Left ventricle myocardium superior (tissue), 1 donor: ENCODE measurements around the gene GNGT1. TPM values are rescaled to one million over a fixed set of nuclear protein-coding genes. Genes with fewer than 3 reads are reported as not detected.

ENCODE experiments used
- ATAC-seq: fragments of 200-7000 bp; cut with Tn5 transposase; one replicate; pipeline ENCODE4 v1.9.1; 2020; ENCODE audit warnings: mild to moderate bottlenecking, moderate library complexity
- DNase-seq: peaks from one replicate; pipeline ENCODE4 v3.0.0-alpha.2; 2020
- intact Hi-C: fragments of 100-400 bp; cut with micrococcal nuclease; formaldehyde crosslinking; loops from one replicate; pipeline ENCODE4 v1.11.0; 2022
- total RNA-seq: library from RNA; stranded (reverse); fragmentation: NEBNext Ultra II Directional; extraction: Animal tissue kit (Norgen Biotek cat#: 25700); gene quantifications from one replicate; pipeline ENCODE4 v1.2.1, GENCODE V29; 2021
- donor health status: DM: no; HTN: yes; CAD: no; lungs with severe emphysema.

GNGT1 gene
- total RNA-seq, 1 donor from 2014 or later = not detected

- DNase-seq = no peak
- intact Hi-C loops = no loop called here
- ATAC-seq = no peak
Observed at GRCh38 chr7:93933156-93933555, 26.8 kb downstream of the GNGT1 start.

- DNase-seq = no peak
- ATAC-seq = no peak
- intact Hi-C loops = no loop called here
Observed at GRCh38 chr7:93935102-93935501, 28.7 kb downstream of the GNGT1 start.

GRCh38 chr7:93937818-93938217, 31.5 kb downstream of the GNGT1 start:
- DNase-seq = no peak
- ATAC-seq = no peak
- intact Hi-C loops = no loop called here

GRCh38 chr7:93938293-93938692, 31.9 kb downstream of the GNGT1 start:
- intact Hi-C loops = no loop called here
- DNase-seq = no peak
- ATAC-seq = no peak

- intact Hi-C loops = loop anchor here (10.0 kb wide), 1 partner anchor 53 kb away; no protein-coding TSS in a partner anchor
- no peak for DNase-seq
- no peak for ATAC-seq
Observed at GRCh38 chr7:93941945-93942344, 35.6 kb downstream of the GNGT1 start.

- peak; percentile 48 for ATAC-seq
- intact Hi-C loops = loop anchor here (10.0 kb wide), 1 partner anchor 51 kb away; no protein-coding TSS in a partner anchor
- no peak for DNase-seq
Observed at GRCh38 chr7:93943816-93944540, 37.6 kb downstream of the GNGT1 start.

- intact Hi-C loops = loop anchor here (10.0 kb wide), 1 partner anchor 50 kb away; no protein-coding TSS in a partner anchor
- DNase-seq (no peak), ATAC-seq (peak; percentile 76)
Observed at GRCh38 chr7:93944673-93945072, 38.3 kb downstream of the GNGT1 start.

GRCh38 chr7:93945083-93945482, 38.7 kb downstream of the GNGT1 start:
- intact Hi-C loops = loop anchor here (10.0 kb wide), 1 partner anchor 50 kb away; no protein-coding TSS in a partner anchor
- ATAC-seq = peak; percentile 53
- DNase-seq = no peak

- intact Hi-C loops = loop anchor here (10.0 kb wide), 1 partner anchor 49 kb away; no protein-coding TSS in a partner anchor
- ATAC-seq (no peak), DNase-seq (no peak)
Observed at GRCh38 chr7:93945756-93946535, 39.6 kb downstream of the GNGT1 start.

GRCh38 chr7:93948106-93948505, 41.7 kb downstream of the GNGT1 start:
- intact Hi-C loops = loop anchor here (10.0 kb wide), 1 partner anchor 47 kb away; no protein-coding TSS in a partner anchor
- ATAC-seq (no peak), DNase-seq (no peak)

GRCh38 chr7:93948873-93949272, 42.5 kb downstream of the GNGT1 start:
- intact Hi-C loops = loop anchor here (10.0 kb wide), 1 partner anchor 46 kb away; no protein-coding TSS in a partner anchor
- DNase-seq (no peak), ATAC-seq (no peak)

- DNase-seq (no peak), ATAC-seq (no peak)
- intact Hi-C loops = loop anchor here (10.0 kb wide), 1 partner anchor 45 kb away; no protein-coding TSS in a partner anchor
Observed at GRCh38 chr7:93949423-93949822, 43.1 kb downstream of the GNGT1 start.

- no peak for DNase-seq
- no peak for ATAC-seq
- intact Hi-C loops = no loop called here
Observed at GRCh38 chr7:93955304-93955703, 48.9 kb downstream of the GNGT1 start.

- ATAC-seq (no peak), DNase-seq (no peak)
- intact Hi-C loops = no loop called here
Observed at GRCh38 chr7:93957767-93958166, 51.4 kb downstream of the GNGT1 start.

- intact Hi-C loops = no loop called here
- no peak for ATAC-seq
- no peak for DNase-seq
Observed at GRCh38 chr7:93958216-93958615, 51.8 kb downstream of the GNGT1 start.

- ATAC-seq (no peak), DNase-seq (no peak)
- intact Hi-C loops = no loop called here
Observed at GRCh38 chr7:93958651-93959050, 52.3 kb downstream of the GNGT1 start.
